Activated CD4-positive, CD25-positive, alpha-beta regulatory T cell (primary cell): ENCODE measurements around the gene GOSR1.
"Not testable (repeated sequence)": the region's sequence is repeated elsewhere in the genome, so short reads cannot be mapped to it uniquely, and the experiment has no call there.

Experiments used
- DNase-seq, 4 experiments: peaks; one replicate each; lab custom pipeline; 2025; lab: John Stamatoyannopoulos, UW

The GOSR1 gene

DNA sequence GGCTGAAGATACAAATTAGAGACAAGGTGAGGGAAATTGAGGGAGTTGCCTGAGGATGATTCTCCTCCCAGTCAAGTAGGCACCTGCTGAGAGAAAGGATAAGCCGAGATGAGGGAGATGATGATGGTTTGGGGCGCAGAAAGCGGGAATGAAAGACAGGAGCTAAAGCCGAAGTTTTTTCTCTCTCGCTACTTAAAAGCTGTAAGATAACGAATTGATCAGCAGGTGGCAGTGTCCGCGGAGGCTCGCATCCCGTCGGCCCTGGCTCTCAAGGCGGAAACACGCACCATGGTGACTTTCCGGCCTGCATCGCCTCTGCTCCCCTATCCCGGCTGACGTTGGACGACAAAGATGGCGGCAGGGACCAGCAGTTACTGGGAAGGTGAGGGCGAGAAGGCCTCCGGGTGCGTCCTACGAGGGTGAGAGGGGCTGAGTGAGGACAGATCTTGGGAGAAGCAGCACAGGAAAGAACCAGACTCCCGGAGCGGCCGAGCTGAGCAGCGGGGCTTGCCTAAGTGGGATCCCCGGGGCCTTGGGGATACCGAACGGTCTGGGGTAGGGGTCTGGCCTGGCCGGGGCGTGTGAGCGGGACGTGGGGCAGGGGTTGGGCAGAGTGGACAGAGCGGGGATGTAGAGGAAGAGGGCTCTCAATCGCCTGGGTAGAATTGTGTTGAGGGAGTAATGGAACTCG is at the start of gene GOSR1:
TSS of gene GOSR1 (plus strand) at position 326 of the 691 bp plus-strand sequence. CDS start at position 352, 26 bp downstream.
- DNase-seq, result peak; percentile 74 to 84 (median 81)

DNA sequence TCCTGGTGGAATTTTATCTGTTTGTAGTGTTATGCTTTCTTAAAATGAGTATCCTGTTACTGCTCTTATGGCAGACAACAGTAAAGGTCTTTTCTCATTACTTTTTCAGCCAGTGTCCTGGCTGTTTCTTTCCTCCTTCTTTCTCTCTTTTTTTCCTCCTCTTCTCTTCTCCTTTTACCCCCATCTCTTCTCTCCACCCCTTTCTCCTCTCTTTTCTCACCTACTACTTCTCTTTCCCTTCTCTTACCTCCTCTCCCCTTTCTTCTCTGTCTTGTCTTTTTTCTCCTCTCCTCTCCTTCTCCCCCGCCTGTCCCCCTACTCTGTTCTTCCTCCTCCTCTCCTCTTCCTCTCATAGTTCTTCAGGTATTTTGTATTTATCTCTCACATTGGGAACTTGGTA is 49.6 kb upstream of the GOSR1 start:
- DNase-seq, result no peak

DNA sequence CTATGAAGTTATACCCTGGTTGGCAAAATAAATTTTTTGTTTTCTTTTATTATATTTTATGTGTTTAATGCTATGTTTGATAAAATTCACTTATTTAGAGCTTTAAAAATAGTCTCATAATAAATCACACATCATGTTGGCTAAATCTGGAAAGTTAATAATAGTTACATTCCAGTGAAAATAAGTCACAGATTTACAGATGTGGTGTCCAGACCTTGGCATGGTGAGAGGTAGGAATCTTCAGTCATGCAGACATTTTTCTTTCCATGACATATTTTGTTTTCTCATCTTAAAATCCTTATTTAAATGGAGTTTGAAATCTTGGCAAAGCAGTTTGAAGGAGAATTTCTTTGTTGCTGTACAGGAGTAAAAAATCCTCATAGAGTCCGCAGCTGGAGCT is 48.1 kb upstream of the GOSR1 start:
- no peak for DNase-seq

DNA sequence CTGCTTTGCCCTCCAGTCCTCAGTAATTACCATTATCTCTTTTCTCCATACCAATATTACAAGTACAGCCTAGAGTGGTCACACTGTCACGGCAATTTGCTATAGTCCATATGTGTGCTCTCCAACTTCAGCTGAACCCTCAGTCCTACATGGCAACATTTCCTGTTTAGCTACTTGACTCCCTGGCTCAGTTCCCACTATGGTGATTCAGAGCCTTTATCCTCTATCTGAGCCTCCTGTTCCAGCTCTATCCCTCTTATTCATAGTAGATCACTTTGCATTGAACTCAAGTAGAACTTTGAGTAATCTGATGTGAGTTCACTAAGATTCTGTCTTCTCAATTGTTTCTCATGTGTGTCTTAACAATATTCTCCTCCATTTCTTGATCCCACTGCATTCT is 43.7 kb upstream of the GOSR1 start:
- no peak for DNase-seq

DNA sequence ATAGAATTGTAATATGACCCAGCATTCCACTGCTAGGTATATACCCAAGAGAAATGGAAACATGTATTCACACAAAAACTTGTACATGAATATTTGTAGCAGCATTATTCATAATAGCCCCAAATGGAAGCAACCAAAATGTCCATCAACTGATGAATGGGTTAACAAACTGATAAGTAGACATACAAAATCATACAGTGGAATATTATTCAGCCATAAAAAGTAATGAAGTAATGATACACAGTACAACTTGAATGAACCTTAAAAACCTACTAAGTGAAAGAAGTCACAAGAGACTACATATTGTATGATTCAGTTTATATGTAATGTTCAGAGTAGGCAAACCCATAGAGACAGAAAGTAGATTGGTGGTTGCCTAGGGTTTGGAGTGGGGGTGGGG is 40.5 kb upstream of the GOSR1 start:
- DNase-seq, result no peak

DNA sequence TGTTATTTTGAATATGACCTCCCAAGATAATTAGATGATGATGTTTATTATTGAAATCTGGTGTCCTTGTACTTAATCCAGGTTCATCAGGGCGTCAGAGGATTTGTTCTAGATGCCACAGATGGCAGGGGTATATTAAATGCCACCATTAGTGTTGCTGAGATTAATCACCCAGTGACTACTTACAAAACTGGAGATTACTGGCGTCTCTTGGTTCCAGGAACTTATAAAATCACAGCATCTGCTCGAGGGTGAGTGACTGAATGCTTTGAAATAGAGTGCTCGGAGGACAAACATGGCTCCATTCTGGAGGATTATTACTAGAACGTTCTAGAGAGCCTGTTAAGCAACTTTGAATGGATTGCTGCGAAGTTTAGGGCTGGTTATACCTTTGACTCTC is 33.5 kb upstream of the GOSR1 start:
- no peak for DNase-seq

DNA sequence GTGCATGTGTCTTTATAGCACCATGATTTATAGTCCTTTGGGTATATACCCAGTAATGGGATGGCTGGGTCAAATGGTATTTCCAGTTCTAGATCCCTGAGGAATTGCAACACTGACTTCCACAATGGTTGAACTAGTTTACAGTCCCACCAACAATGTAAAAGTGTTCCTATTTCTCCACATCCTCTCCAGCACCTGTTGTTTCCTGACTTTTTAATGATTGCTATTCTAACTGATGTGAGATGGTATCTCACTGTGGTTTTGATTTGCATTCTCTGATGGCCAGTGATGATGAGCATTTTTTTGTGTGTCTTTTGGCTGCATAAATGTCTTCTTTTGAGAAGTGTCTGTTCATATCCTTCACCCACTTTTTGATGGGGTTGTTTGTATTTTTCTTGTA is 30.6 kb upstream of the GOSR1 start:
- DNase-seq, result not testable (repeated sequence)

DNA sequence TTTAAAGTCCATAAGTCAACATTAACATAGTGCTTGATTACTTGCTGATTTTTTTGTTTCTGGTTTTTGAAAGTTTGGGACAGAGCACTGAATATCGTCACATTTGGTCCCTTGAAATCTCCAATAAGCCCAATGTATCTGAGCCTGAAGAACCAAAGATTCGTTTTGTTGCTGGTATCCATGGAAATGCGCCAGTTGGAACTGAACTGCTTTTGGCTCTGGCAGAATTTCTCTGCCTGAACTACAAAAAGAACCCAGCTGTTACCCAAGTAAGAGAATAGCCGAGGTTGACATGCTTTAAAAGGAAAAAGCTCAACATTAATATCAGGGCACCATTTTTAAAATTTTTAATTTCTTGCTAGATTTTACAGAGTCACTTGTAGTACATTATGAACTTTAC is 27.7 kb upstream of the GOSR1 start:
- no peak for DNase-seq

DNA sequence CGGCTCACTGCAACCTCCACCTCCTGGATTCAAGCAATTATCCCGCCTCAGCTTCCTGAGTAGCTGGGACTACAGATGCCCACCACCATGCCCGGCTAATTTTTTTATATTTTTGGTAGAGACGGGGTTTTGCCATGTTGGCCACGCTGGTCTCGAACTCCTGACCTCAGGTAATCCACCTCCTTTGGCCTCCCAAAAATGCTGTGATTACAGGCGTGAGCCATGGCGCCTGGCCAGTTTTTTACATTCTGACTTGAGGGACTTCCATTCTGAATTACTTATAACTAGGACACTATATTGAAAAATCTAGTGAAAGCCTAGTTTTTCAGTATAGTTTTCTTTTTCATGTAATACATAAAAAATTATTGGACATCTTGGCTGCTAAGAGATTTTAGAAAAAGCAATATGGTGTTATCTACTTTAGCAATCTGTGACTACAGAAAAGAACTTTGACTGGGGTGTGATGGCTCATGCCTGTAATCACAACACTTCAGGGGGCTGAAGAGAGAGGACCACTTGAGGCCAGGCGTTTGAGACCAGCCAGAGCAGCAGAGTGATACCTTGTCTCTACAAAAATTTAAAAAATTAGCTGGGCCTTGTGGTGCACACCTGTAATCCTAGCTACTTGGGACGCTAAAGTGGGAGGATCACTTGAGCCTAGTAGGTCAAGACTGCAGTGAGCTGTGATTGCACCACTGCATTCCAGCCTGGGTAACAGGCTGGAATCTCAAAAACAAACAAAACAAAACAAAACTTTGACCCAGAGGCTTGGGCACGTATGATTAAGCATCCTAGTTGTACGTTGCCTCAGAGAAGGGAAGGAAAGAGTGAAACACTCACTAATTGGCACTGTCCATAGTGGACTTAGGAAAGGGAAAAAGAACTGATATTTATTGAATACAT is 26.8 kb upstream of the GOSR1 start:
- no peak for DNase-seq

DNA sequence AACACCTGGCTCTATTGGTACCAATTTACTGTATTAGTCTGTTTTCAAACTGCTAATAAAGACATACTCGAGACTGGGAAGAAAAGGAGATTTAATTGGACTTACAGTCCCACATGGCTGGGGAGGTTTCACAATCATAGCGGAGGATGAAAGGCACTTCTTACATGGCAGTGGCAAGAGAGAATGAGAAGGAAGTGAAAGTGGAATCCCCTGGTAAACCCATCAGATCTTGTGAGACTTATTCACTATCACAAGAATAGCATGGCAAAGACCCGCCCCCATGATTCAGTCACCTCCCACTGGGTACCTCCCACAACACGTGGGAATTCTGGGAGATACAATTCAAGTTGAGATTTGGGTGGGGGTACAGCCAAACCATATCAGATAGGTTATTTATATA is 22.6 kb upstream of the GOSR1 start:
- no peak for DNase-seq

DNA sequence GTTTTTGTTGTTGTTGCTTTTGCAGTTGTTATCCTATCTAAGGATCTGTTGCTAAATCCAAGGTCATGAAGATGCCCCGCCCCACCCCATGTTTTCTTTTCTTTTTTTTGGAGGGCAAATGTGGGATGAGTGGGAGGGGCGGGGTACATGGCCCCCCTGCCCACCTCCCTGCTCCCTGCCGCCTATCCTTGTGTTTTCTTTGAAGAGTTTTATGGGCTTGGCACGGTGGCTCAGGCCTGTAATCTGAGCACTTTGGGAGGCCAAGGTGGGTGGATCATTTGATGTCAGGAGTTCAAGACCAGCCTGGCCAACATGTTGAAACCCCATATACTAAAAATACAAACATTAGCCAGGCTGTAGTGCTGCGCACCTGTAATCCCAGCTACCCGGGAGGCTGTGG is 18.8 kb upstream of the GOSR1 start:
- DNase-seq, result no peak

DNA sequence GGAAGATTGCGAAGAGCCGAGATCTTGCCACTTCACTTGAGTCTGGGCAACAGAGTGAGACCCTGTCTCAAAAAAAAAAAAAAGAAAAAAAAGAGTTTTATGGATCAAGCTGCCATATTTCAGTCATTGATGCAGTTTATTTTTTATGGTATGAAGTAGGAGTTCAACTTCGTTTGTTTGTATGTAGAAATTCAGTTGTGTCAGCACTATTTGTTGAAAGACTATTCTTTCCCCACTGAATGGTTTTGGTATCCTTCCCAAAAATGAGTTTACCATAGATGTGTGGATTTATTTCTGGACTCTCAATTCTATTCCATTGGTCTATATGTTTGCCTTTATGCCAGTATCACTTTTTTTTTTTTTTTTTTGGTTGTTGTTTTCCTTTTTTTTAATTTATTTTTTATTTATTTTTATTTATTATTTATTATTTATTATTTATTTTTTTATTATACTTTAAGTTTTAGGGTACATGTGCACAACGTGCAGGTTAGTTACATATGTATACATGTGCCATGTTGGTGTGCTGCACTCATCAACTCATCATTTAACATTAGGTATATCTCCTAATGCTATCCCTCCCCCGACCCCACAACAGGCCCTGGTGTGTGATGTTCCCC is 18.3 kb upstream of the GOSR1 start:
- DNase-seq, result not testable (repeated sequence)

DNA sequence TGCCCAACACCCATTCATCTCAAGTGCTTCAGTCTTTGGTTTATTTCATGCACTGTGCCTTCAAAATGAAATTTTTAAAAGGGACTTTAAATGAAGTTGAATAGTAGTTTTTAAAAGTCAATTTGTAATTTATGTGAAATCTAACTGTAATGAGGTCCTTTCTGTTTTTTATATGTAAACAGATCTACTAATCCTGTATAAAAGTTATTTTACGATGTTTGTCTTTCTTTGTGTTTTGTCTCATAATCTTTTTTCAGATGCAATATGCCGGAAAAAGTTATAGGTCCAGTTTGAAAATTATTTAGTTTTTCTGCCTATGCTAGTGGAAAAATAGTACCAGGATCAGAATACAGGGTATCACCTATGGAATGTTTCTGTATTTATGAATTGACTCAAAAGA is 8.7 kb upstream of the GOSR1 start:
- no peak for DNase-seq

DNA sequence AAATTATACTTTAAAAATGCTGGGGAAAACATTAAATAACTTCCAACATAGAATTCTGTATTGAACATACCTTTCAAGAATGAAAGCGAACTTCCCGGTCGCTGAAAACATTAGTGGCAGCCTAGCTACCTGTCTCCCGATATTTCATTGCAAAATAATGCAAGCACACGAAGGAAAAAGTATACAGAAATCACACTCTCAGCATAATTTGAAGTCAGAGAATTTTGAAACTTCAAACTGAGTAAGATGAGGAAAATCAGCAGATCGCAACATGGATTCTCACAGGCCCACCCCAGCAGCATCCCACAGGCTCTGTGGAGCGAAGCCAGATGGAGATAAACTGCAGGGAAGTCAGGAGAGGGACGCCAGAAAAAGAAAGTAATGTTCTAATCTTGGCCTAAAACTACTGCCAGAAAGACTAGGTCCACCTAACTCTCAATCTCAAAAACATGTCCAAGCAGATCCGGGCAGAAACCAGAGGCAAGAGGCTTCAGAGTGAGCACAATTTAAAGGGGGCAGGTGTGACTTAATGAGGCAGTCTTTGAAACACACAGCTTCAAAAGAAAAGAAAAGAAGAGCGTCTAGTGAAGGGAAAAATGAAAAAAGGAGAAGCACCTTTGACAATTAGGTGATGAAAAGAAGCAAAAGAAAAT is 4.8 kb upstream of the GOSR1 start:
- no peak for DNase-seq

DNA sequence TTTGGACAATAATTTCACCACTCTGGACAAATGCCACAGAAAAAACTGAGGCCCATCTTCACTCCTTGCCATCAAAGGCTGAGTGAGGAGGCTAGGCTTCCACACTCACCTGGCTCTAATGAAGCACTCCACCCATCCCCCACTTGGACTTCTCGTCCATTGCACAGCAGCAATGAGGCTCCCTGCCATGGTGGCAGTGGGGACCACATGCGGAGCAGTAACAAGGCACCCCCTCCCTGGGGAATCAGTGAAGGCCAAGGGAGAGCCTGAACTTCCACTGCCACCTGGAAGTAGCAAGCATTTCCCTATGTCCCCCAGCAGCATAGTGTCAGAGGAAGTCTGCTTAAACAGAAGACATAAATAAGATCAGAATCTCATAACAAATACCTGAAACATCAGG is 2.0 kb upstream of the GOSR1 start:
- DNase-seq, result no peak

DNA sequence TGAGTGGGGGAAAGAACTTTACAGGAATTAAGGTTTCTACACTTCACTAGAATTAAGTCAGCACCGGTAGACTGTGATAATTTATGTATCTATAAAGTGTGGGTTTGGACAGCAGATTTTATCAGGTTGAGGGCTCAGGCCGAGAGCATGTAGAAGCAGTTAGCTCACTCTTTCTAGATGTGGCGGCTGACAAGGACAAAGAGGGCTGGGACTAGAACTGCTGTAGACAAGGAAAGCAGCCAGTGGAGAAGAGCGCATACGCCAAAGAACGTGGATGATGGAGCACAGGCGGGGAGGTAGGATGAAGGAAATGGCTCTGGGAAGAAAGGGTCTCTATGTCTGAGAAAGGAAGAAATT is 504 bp upstream of the GOSR1 start:
- no peak for DNase-seq

DNA sequence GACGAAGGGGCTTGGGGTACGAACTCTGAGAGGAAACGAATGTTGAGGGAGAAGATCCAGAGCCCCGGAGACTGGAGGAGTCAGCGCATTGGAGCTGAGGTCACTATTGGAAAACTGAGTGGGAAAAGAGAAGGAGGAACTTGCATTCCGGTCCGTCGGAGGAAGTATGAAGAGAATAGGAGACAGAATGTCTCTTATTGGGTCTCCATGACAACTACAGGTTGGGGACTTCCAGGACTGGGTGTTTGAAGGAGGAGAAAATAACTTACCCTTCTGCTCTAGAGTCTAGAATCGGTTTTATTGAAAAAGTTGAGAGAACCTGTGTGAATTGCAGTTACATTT is 537 bp downstream of the GOSR1 start:
- DNase-seq, result no peak

DNA sequence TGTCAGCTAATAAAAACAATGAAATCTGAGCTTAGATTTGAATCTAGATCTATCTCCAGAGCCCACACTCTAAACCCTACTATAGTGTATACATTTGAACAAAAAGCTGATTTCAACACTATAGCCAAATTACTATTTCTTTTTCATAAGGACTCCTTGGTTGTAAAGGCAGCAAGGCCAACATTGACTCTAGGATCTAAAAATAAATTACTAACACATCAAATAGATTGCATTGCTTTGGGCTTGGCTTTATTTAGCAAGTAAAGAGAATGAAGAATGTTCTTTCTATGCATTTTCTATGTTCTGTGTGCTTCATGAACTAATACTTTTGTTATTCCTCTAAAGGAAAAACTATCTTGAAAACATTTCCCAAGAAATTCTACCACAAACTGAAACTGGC is 5.3 kb downstream of the GOSR1 start:
- DNase-seq, result no peak

DNA sequence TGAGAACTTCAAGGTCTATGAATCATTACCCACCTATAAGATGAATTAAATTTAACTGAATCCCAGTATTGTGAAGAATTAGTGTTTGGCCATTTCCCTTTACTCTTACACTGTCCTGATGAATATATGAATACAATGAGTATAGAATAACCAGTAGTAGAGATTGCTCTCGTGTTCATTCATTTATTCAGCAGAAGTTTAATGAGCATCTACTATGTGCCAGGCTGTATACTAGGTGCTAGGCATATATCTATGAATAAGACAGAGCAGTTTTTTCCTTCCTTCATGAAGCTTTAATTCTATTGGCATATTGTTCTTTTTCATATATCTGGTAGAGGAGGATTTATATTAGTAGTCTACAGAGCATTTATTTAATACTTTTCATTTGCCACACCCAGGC is 6.0 kb downstream of the GOSR1 start:
- no peak for DNase-seq

DNA sequence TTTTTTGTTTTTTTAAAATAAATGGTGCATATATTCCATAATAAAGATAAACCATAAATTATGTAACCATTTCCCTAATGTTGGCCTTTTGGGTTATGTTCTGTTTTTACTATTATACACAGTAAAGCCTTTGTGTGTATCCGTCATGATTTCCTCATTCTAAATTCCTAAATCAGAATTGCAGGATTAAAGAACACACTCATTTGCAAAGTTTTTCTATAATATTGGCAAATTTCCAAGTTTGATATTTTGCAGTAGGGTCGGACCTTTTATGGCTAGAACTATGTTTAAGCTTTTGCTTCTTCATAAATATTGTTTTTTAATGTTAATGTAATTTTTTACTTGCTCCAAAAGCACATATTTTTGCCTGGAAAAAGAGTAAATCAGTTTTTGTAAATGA is 16.6 kb downstream of the GOSR1 start:
- no peak for DNase-seq

DNA sequence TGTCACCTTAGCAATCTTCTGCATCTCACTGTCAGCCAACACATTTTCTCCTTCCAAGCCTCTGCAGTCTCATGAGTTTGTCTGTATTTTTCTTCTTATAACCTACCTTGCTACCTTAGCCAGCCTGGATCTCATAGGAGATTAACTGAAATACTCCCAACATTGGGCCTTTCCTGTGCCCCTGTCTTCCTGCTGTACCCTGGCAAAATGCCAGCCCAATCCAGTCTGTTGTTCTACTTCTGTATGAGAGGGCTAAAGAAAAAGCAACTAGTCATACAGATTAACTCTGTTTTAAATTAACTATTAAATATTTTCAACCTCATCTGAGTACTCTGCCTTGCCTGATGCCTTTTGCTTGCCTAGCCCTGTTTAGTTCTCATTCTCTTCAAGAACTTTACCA is 18.4 kb downstream of the GOSR1 start:
- no peak for DNase-seq

DNA sequence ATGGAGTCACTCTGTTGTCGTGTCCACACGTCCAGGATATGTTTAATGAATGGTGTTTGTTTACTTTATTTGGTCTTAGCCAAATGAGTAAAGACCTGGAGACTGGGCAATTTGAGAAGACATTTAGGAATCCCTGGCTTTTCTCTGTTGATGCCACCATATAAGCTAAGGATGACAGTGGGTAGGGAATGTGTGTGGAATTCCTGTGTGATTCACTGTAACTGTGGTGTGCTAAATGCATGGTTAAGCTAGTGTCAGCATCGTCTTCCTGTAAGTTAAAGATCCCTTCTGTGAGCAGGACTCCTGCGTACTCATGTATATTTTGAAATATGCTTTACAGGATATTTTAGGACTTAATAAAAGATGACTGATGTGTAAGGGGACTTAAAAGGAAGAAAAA is 26.4 kb downstream of the GOSR1 start:
- no peak for DNase-seq
